Endothelial cell of hepatic sinusoid (primary cell): ENCODE measurements around the gene SYCP2L.
"Not testable (repeated sequence)": the region's sequence is repeated elsewhere in the genome, so short reads cannot be mapped to it uniquely, and the experiment has no call there.

Experiments
- in situ Hi-C: cut with HindIII; loops from 2 replicates; pipeline ENCODE4 v1.10.0; 2017; ENCODE audit warnings: low sequenced_read_pairs

The SYCP2L gene

GRCh38 chr6:10886691-10887502 is at the start of gene SYCP2L:
SYCP2L (plus strand) TSS chr6:10887052; CDS start chr6:10887127, 75 bp downstream.
- in situ Hi-C loops, result no loop called here

- in situ Hi-C loops, result no loop called here
Measured at GRCh38 chr6:10837622-10837994, 49.2 kb upstream of the SYCP2L start.

GRCh38 chr6:10837995-10838793 is 48.7 kb upstream of the SYCP2L start, which contains the start of gene MAK:
MAK (minus strand) TSS chr6:10838539; CDS start chr6:10830648, 7,891 bp downstream.
- in situ Hi-C loops, result no loop called here

- in situ Hi-C loops, result no loop called here
Measured at GRCh38 chr6:10838794-10839333, 48.0 kb upstream of the SYCP2L start.

- in situ Hi-C loops, result no loop called here
Measured at GRCh38 chr6:10843554-10843953, 43.3 kb upstream of the SYCP2L start.

- in situ Hi-C loops, result no loop called here
Measured at GRCh38 chr6:10847684-10848083, 39.2 kb upstream of the SYCP2L start.

- in situ Hi-C loops, result no loop called here
Measured at GRCh38 chr6:10849901-10850300, 37.0 kb upstream of the SYCP2L start.

GRCh38 chr6:10850728-10851127 is 36.1 kb upstream of the SYCP2L start:
- in situ Hi-C loops, result no loop called here

GRCh38 chr6:10852361-10852960 is 34.4 kb upstream of the SYCP2L start:
- in situ Hi-C loops, result no loop called here

GRCh38 chr6:10853849-10854300 is 33.0 kb upstream of the SYCP2L start:
- in situ Hi-C loops, result not testable (repeated sequence)

GRCh38 chr6:10854922-10855632 is 31.8 kb upstream of the SYCP2L start:
- in situ Hi-C loops, result no loop called here

- in situ Hi-C loops, result no loop called here
Measured at GRCh38 chr6:10857259-10857658, 29.6 kb upstream of the SYCP2L start.

- in situ Hi-C loops, result no loop called here
Measured at GRCh38 chr6:10861086-10861485, 25.8 kb upstream of the SYCP2L start.

GRCh38 chr6:10862361-10862760 is 24.5 kb upstream of the SYCP2L start:
- in situ Hi-C loops, result no loop called here

- in situ Hi-C loops, result not testable (repeated sequence)
Measured at GRCh38 chr6:10863031-10863430, 23.8 kb upstream of the SYCP2L start.

GRCh38 chr6:10866709-10867108 is 20.1 kb upstream of the SYCP2L start:
- in situ Hi-C loops, result not testable (repeated sequence)

GRCh38 chr6:10867952-10868351 is 18.9 kb upstream of the SYCP2L start:
- in situ Hi-C loops, result no loop called here

- in situ Hi-C loops, result no loop called here
Measured at GRCh38 chr6:10873374-10873773, 13.5 kb upstream of the SYCP2L start.

GRCh38 chr6:10874207-10874606 is 12.6 kb upstream of the SYCP2L start:
- in situ Hi-C loops, result no loop called here

GRCh38 chr6:10875026-10875425 is 11.8 kb upstream of the SYCP2L start:
- in situ Hi-C loops, result no loop called here

GRCh38 chr6:10877012-10877411 is 9.8 kb upstream of the SYCP2L start:
- in situ Hi-C loops, result no loop called here
